Kidney epithelial cell (primary cell): ENCODE data around the gene OCA2. TPM values are rescaled to one million over a fixed set of nuclear protein-coding genes. Genes with fewer than 3 reads are reported as not detected.

Experiments used
- DNase-seq: peaks from one replicate; pipeline ENCODE4 v3.0.0-alpha.2; 2010; ENCODE audit warnings: low read depth
- H3K27me3 ChIP-seq: 2 replicates; pipeline ENCODE4 v1.6.0; 2011; ENCODE audit warnings: low read length; ENCODE audit not compliant: control insufficient read depth, insufficient read depth
- H3K36me3 ChIP-seq: 2 replicates; pipeline ENCODE4 v1.5.1; 2011; ENCODE audit warnings: low read length; ENCODE audit not compliant: control insufficient read depth, insufficient read depth
- H3K4me3 ChIP-seq: 2 replicates; pipeline ENCODE4 v1.5.1; 2011; ENCODE audit warnings: low read depth, mild to moderate bottlenecking, control low read depth, low read length
- total RNA-seq: library from RNA; depleted of rRNA; stranded (reverse); fragments of >200 nt; gene quantifications from 2 replicates; pipeline ENCODE4 v1.2.3, GENCODE V29; 2015
- TF ChIP-seq, protein P1 (sequence below): IDR thresholded peaks from 2 replicates; pipeline ENCODE4 v1.5.1; 2011; ENCODE audit warnings: mild to moderate bottlenecking, moderate library complexity, low read length, control low read depth, inconsistent platforms; ENCODE audit not compliant: insufficient read depth, poor library complexity, severe bottlenecking

Gene OCA2
- total RNA-seq, 1 donor from 2014 or later: 0.29 TPM

DNA sequence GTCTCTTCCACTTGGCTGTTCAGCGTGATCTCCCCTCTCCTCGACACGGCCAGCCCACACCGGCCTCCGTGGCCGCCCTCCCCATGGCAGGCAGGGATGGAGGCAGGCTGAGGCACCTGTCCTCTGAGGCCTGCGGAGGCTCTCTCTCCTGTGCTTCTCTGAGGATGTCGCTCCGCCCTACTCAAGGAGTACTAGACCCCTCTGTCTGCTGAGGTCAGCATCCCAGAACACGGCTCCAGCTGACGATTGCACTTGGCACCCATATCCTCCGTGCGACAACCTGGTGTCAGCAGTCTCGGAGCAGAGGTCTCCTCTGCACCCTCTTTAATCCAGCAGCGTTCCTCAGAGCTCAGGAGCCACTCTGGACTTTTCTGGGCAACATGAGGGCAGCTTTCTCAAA, 322.6 kb downstream of the OCA2 start:
- no peaks in the 10 kb centered on the region for H3K27me3 ChIP-seq
- H3K36me3 ChIP-seq: no peaks in the 10 kb centered on the region
- TF ChIP-seq, protein P1, sequence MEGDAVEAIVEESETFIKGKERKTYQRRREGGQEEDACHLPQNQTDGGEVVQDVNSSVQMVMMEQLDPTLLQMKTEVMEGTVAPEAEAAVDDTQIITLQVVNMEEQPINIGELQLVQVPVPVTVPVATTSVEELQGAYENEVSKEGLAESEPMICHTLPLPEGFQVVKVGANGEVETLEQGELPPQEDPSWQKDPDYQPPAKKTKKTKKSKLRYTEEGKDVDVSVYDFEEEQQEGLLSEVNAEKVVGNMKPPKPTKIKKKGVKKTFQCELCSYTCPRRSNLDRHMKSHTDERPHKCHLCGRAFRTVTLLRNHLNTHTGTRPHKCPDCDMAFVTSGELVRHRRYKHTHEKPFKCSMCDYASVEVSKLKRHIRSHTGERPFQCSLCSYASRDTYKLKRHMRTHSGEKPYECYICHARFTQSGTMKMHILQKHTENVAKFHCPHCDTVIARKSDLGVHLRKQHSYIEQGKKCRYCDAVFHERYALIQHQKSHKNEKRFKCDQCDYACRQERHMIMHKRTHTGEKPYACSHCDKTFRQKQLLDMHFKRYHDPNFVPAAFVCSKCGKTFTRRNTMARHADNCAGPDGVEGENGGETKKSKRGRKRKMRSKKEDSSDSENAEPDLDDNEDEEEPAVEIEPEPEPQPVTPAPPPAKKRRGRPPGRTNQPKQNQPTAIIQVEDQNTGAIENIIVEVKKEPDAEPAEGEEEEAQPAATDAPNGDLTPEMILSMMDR: no peak
- H3K4me3 ChIP-seq: no peak overlapping the region
- DNase-seq: no peak

DNA sequence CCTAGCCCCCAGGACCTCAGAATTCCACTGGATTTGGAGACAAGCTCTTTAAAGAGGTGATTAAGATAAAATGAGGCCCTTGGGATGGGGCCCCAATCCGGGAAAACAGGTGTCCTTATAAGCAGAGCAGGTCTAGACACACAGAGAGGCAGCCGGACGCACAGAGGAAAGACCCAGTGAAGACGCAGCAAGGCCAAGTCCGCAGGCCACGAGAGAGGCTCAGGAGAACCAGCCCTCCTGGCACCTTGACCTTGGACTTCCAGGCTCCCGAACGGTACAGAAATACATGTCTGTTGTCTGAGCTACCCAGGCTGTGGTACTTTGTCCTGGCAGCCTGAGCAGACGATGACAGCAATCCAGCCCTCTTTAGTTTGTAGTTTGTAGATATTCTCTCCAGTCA, 324.5 kb downstream of the OCA2 start:
- no peaks in the 10 kb centered on the region for H3K27me3 ChIP-seq
- TF ChIP-seq, protein P1: no peak
- H3K36me3 ChIP-seq: no peaks in the 10 kb centered on the region
- DNase-seq: no peak
- H3K4me3 ChIP-seq: no peak overlapping the region

DNA sequence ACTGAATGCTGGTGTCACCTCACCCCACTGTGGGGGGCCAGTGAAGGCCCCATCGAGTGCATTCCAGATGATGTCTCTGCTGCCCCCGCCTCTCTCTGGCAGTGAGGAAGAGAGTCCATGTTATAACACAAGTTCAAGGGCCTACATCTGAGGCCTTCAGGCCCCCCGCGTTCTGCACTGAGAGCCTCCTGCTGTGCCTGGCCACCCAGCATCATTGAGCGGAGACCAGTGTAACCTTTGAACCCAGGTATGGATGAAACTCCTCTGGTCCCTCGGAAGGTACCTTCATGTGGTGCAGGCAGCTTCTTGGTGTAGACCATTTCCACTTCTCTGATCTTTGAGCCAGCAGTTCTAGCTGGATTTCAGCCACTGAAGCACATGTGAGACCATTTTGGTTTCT, 324.9 kb downstream of the OCA2 start:
- no peak overlapping the region for H3K4me3 ChIP-seq
- no peak for DNase-seq

DNA sequence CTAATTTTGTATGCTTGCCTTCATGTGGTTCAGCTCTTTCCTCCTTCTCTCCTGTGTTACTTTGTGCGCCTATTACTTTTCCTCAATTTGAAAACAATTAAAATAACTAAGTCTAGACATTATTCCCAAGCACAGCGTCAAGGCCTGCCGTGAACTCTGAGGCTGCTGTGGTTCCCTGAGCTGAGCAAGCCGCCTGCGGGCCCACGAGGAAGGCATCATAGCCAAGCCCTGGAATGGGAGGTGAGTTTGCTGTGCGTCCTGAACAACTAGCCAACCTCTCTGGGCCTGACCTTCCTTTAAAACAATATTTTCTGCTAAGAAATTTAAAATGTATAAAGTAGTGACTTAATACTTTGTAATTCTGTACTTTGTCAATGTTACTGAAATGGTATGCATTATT, 327.2 kb downstream of the OCA2 start:
- DNase-seq: no peak
- Histone ChIP-seq H3K4me3 (no peak overlapping the region), H3K27me3 (no peaks in the 10 kb centered on the region), H3K36me3 (no peaks in the 10 kb centered on the region)
- TF ChIP-seq, protein P1: no peak

More for the DNA sequence above, 324.9 kb downstream of the OCA2 start:
- no peaks in the 10 kb centered on the region for H3K36me3 ChIP-seq
- no peaks in the 10 kb centered on the region for H3K27me3 ChIP-seq
- TF ChIP-seq, protein P1: no peak

GRCh38 chr15:27770769-27771554, 328.2 kb downstream of the OCA2 start:
- Histone ChIP-seq H3K36me3 (no peaks in the 10 kb centered on the region), H3K27me3 (no peaks in the 10 kb centered on the region), H3K4me3 (no peak overlapping the region)
- TF ChIP-seq, protein P1: no peak
- DNase-seq: no peak

- Histone ChIP-seq H3K36me3 (no peaks in the 10 kb centered on the region), H3K4me3 (no peak overlapping the region), H3K27me3 (no peaks in the 10 kb centered on the region)
- TF ChIP-seq, protein P1: no peak
- DNase-seq: no peak
Observed at GRCh38 chr15:27770086-27770607, 329.0 kb downstream of the OCA2 start.
